Skeletal muscle tissue (tissue), 4 donors: ENCODE data around the gene TDRD1. TPM values are rescaled to one million over a fixed set of nuclear protein-coding genes. Genes with fewer than 3 reads are reported as not detected.

Experiments
- H3K27ac ChIP-seq: one replicate; pipeline ENCODE4 v1.7.0; 2013; ENCODE audit warnings: mild to moderate bottlenecking, low read depth, low read length, inconsistent platforms
- H3K27me3 ChIP-seq, 3 donors: one replicate each; pipeline ENCODE4 v1.7.0; 2013; ENCODE audit warnings: low read length in 3 of 3; ENCODE audit not compliant: control insufficient read depth in 3 of 3, insufficient read depth in 3 of 3
- H3K36me3 ChIP-seq, 3 donors: one replicate each; pipeline ENCODE4 v1.7.0; 2013; ENCODE audit warnings: low read length in 3 of 3; ENCODE audit not compliant: control insufficient read depth in 3 of 3, insufficient read depth in 3 of 3
- H3K4me1 ChIP-seq, 3 donors: one replicate each; pipeline ENCODE4 v1.7.0; 2013; ENCODE audit warnings: low read length in 3 of 3, mild to moderate bottlenecking in 3 of 3; ENCODE audit not compliant: control insufficient read depth in 3 of 3, insufficient read depth in 3 of 3
- H3K4me3 ChIP-seq, 3 donors: one replicate each; pipeline ENCODE4 v1.7.0; 2013; ENCODE audit warnings: low read length in 3 of 3
- H3K9ac ChIP-seq, 3 donors: one replicate each; pipeline ENCODE4 v1.7.0; 2013; ENCODE audit warnings: low read length in 3 of 3, mild to moderate bottlenecking in 3 of 3, moderate library complexity in 2 of 3, low read depth in 1 of 3
- H3K9me3 ChIP-seq, 3 donors: one replicate each; pipeline ENCODE4 v1.7.0; 2013; ENCODE audit warnings: low read length in 3 of 3; ENCODE audit not compliant: control insufficient read depth in 3 of 3
- total RNA-seq: library from RNA; depleted of rRNA; stranded (reverse); fragments of >200 nt; gene quantifications from one replicate; pipeline ENCODE4 v1.2.3, GENCODE V29; 2014
- donor health status: Osteomylitis.

Gene TDRD1
- total RNA-seq, 1 donor from 2014 or later: 0.52 TPM

DNA sequence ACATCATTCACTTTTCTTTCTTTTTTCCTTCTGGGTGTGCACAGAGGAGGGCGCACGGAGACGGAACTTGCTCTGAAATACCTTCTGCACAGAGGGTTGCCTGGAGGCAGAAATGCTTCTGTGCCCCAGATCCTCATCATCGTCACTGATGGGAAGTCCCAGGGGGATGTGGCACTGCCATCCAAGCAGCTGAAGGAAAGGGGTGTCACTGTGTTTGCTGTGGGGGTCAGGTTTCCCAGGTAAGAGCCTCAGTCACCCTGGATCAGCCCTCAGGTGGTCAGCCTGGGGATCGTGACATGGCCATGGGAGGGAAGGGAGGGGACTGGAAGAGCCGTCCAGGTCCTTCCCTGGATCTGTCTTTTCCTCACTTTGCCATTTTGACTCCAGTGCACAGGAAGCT, 93.5 kb downstream of the TDRD1 start:
- H3K4me1 ChIP-seq: peaks cover 23 to 27% (median 26%) of the 10 kb centered on the region in 3 donors
- no peaks in the 10 kb centered on the region for H3K27me3 ChIP-seq
- H3K9me3 ChIP-seq: no peaks in the 10 kb centered on the region
- H3K27ac ChIP-seq: no peak overlapping the region
- no peak overlapping the region for H3K9ac ChIP-seq
- no peaks in the 10 kb centered on the region for H3K36me3 ChIP-seq
- H3K4me3 ChIP-seq: no peak overlapping the region

DNA sequence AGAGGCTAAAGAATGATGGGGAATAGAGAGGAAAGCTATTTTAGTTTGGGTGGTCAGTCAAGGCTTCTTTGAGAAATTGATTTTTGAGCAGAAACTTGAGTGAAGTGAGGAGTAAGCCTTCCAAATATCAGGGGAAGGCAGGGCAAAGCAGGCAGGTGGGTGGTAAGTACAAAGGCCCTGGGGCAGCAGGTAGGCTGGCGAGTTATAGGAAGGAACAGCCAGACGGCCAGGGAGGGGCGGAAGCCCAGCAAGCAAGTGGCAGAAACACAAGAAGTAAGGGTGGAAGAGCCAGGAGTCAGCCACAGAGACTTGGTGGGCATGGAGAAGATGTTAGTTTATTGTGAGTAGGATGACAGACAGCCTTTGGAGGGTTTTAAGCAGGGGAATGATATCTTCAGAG, 94.8 kb downstream of the TDRD1 start:
- peaks cover 0 to 5% (median 5%) of the 10 kb centered on the region in 3 donors for H3K27me3 ChIP-seq
- H3K9ac ChIP-seq: no peak overlapping the region
- H3K4me3 ChIP-seq: no peak overlapping the region
- no peaks in the 10 kb centered on the region for H3K36me3 ChIP-seq
- no peaks in the 10 kb centered on the region for H3K9me3 ChIP-seq
- peaks cover 23 to 27% (median 26%) of the 10 kb centered on the region in 3 donors for H3K4me1 ChIP-seq
- no peak overlapping the region for H3K27ac ChIP-seq

DNA sequence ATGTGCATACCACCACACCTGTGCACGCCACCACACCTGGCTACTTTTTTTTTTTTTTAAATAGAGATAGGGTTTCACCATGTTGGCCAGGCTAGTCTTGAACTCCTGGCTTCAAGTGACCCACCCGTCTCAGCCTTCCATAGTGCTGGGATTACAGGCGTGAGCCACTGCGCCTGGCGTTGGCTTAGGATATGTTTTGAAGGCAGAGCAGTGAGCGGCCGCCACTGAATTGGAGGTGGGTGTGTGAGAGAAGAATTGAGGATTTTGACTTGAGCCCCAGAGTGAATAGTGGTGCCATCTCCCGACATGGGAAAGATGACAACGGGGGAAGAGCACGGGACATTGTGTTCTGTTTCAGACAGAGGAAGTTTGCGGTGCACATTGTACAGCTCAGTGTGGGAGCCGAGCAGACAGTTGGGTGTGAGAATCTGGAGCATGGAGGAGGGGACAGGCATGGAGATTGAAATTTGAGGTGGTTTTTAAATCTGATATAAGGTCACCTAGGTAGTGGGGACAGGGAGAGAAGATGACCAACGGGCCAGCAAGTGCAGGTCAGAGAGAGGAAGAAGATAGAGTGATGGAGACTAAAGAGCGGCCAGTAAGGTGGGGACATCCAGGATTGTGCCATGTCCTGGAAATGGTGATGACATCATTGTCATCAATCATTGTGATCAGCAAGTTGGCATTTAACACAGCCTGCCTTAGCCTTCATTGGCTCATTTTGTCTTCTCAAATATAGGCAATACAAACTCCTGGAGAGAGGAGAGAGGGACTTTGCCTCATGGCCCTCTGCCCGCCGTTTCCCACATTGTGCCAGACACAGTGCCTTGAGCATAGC, 95.7 kb downstream of the TDRD1 start:
- Histone ChIP-seq H3K9me3 (no peaks in the 10 kb centered on the region), H3K9ac (no peak overlapping the region), H3K4me3 (no peak overlapping the region), H3K27me3 (peaks cover 0 to 5% (median 5%) of the 10 kb centered on the region in 3 donors), H3K27ac (no peak overlapping the region), H3K36me3 (no peaks in the 10 kb centered on the region), H3K4me1 (peaks cover 23 to 24% (median 23%) of the 10 kb centered on the region in 3 donors)

- H3K27me3 ChIP-seq: peaks cover 0 to 5% (median 5%) of the 10 kb centered on the region in 3 donors
- no peak overlapping the region for H3K4me3 ChIP-seq
- peaks cover 11 to 12% (median 12%) of the 10 kb centered on the region in 3 donors for H3K4me1 ChIP-seq
- H3K9ac ChIP-seq: no peak overlapping the region
- H3K27ac ChIP-seq: no peak overlapping the region
- H3K9me3 ChIP-seq: no peaks in the 10 kb centered on the region
- H3K36me3 ChIP-seq: no peaks in the 10 kb centered on the region
Observed at GRCh38 chr10:114276066-114276465, 96.9 kb downstream of the TDRD1 start.

DNA sequence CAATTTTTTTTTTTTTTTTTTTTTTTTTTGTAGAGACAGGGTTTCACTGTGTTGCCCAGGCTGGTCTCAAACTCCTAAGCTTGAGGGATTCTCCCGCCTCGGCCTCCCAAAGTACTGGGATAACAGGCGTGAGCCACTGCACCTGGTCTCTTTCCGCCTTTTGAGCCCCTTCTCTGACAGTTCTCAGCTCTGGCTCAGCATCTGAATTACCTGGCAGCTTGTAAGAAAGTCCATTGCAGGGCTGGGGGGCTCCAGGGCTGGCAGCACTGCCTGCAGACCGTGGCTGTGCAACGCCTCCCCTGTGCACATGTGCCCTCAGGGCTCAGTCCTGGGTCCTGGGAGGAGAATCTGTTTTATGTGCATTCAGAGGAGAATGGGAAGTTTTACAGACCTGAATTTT, 97.5 kb downstream of the TDRD1 start:
- Histone ChIP-seq H3K4me3 (no peak overlapping the region), H3K4me1 (peaks cover 5 to 7% (median 6%) of the 10 kb centered on the region in 3 donors), H3K36me3 (no peaks in the 10 kb centered on the region), H3K9ac (no peak overlapping the region), H3K9me3 (no peaks in the 10 kb centered on the region), H3K27ac (no peak overlapping the region), H3K27me3 (peaks cover 0 to 5% (median 5%) of the 10 kb centered on the region in 3 donors)

DNA sequence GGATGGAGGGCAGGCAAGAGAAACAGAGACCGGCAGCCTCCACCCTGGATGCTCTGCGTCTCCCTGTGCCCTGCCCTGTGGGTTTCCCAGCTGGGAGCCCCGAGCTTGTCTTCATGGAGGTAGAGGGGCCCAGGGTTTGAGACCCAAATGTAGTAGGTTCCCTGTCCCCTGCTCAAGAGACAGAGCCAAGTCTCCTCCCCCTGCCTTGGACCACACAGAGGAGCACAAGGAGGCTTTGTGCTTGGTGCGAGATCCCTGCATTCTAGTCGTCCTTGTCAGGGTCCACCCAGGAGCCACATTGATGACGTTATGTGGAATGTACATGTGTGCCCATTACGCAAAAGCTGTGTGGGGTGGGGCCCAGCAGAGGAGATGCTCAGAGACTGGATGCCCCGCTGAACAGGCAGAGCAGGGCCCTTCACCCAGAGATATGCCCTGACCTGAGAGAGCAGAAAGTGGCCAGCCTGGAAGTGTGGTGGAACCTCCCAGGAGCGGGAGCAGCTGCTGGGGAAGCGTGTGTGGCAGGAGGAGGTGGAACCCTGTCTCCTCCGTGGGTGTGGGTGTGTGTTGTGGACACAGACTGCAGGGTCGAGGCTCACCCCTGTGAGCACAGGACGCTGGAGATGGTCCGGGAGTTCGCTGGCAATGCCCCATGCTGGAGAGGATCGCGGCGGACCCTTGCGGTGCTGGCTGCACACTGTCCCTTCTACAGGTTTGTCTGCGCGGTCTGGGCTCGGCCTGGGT, 99.2 kb downstream of the TDRD1 start:
- no peaks in the 10 kb centered on the region for H3K36me3 ChIP-seq
- no peaks in the 10 kb centered on the region for H3K9me3 ChIP-seq
- no peak overlapping the region for H3K9ac ChIP-seq
- H3K4me3 ChIP-seq: no peak overlapping the region
- peaks cover 0 to 5% (median 5%) of the 10 kb centered on the region in 3 donors for H3K27me3 ChIP-seq
- no peaks in the 10 kb centered on the region for H3K4me1 ChIP-seq
- no peak overlapping the region for H3K27ac ChIP-seq

GRCh38 chr10:114278884-114279191, 99.7 kb downstream of the TDRD1 start:
- Histone ChIP-seq H3K27me3 (peaks cover 0 to 5% (median 5%) of the 10 kb centered on the region in 3 donors), H3K9ac (no peak overlapping the region), H3K4me1 (no peaks in the 10 kb centered on the region), H3K9me3 (no peaks in the 10 kb centered on the region), H3K4me3 (no peak overlapping the region), H3K36me3 (no peaks in the 10 kb centered on the region), H3K27ac (no peak overlapping the region)

DNA sequence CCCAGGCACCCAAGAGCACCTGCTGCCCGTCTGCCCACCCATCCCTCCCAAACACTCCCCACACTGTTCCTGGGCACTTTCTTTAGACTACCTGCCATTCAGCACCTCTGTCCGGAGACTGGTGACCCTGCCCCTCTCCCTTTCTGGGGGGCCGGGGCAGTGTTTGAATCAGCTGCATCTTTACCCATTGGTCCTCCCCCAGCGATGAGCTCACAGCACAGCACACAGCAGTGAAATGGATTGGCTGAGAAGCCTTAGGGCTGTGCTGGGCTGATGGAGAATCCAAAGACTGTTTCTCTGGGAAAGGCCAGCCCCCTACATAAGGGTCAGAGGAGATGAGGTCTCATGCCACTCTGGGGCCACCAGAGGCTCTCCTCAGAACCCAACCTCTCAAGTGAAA, 100.1 kb downstream of the TDRD1 start:
- Histone ChIP-seq H3K27ac (no peak overlapping the region), H3K4me1 (no peaks in the 10 kb centered on the region), H3K9me3 (no peaks in the 10 kb centered on the region), H3K27me3 (peaks cover 0 to 5% (median 5%) of the 10 kb centered on the region in 3 donors), H3K36me3 (no peaks in the 10 kb centered on the region), H3K9ac (no peak overlapping the region), H3K4me3 (no peak overlapping the region)

- Histone ChIP-seq H3K27ac (no peak overlapping the region), H3K27me3 (peaks cover 0 to 5% (median 5%) of the 10 kb centered on the region in 3 donors), H3K9ac (no peak overlapping the region), H3K36me3 (no peaks in the 10 kb centered on the region), H3K4me1 (no peaks in the 10 kb centered on the region), H3K4me3 (no peak overlapping the region), H3K9me3 (no peaks in the 10 kb centered on the region)
Observed at GRCh38 chr10:114279901-114280644, 100.9 kb downstream of the TDRD1 start.
